Ascending aorta (tissue), 2 donors: ENCODE measurements around the gene MFSD12. TPM values are rescaled to one million over a fixed set of nuclear protein-coding genes. Genes with fewer than 3 reads are reported as not detected.

Source experiments
- DNase-seq, 2 donors: peaks; one replicate each; pipeline ENCODE4 v3.0.0-alpha.2; 2019; ENCODE audit warnings: low spot score in 2 of 2
- H3K27ac ChIP-seq, 2 donors: fragments of 200-600 bp; sonication (generic); one replicate each; pipeline ENCODE4 v1.5.1; 2016 to 2017; ENCODE audit warnings: mild to moderate bottlenecking in 1 of 2
- H3K27me3 ChIP-seq: fragments of 200-600 bp; sonication (generic); one replicate; pipeline ENCODE4 v1.5.1; 2017
- H3K36me3 ChIP-seq, 2 donors: fragments of 200-600 bp; sonication (generic); one replicate each; pipeline ENCODE4 v1.5.1; 2016
- H3K4me1 ChIP-seq, 2 donors: fragments of 200-600 bp; sonication (generic); one replicate each; pipeline ENCODE4 v1.5.1; 2016 to 2017; ENCODE audit warnings: mild to moderate bottlenecking in 1 of 2
- H3K4me3 ChIP-seq, 2 donors: fragments of 200-600 bp; sonication (generic); one replicate each; pipeline ENCODE4 v1.5.1; 2016 to 2017; ENCODE audit warnings: mild to moderate bottlenecking in 1 of 2
- H3K9me3 ChIP-seq, 2 donors: fragments of 200-600 bp; sonication (generic); one replicate each; pipeline ENCODE4 v1.5.1; 2016
- intact Hi-C: fragments of 100-400 bp; cut with DNase I; formaldehyde crosslinking; loops from one replicate; pipeline ENCODE4 v1.15.1; 2023
- total RNA-seq: library from RNA; depleted of rRNA; stranded (reverse); fragments of >200 nt; gene quantifications from one replicate; pipeline ENCODE4 v1.1.0, GENCODE V29; 2016
- TF ChIP-seq, protein P1 (sequence below), 3 experiments: fragments of 200-600 bp in 2 of 3; fragments of 450-650 bp in 1 of 3; sonication (generic) in 2 of 3; IDR thresholded peaks; one replicate each; pipeline ENCODE4 v1.5.1; 2016 to 2019; ENCODE audit warnings: antibody characterized with exemption in 3 of 3, mild to moderate bottlenecking in 1 of 3, moderate library complexity in 1 of 3

The MFSD12 gene
- total RNA-seq, 1 donor from 2014 or later, result 133 TPM

GRCh38 chr19:3539756-3540118, 17.6 kb downstream of the MFSD12 start:
- H3K4me1 ChIP-seq, result peaks cover 3 to 8% of the 10 kb centered on the region in 2 donors
- intact Hi-C loops, result no loop called here
- H3K27ac ChIP-seq, result no peak overlapping the region
- H3K4me3 ChIP-seq, result no peak overlapping the region
- H3K27me3 ChIP-seq, result no peaks in the 10 kb centered on the region
- no peak for DNase-seq
- TF ChIP-seq, protein P1, sequence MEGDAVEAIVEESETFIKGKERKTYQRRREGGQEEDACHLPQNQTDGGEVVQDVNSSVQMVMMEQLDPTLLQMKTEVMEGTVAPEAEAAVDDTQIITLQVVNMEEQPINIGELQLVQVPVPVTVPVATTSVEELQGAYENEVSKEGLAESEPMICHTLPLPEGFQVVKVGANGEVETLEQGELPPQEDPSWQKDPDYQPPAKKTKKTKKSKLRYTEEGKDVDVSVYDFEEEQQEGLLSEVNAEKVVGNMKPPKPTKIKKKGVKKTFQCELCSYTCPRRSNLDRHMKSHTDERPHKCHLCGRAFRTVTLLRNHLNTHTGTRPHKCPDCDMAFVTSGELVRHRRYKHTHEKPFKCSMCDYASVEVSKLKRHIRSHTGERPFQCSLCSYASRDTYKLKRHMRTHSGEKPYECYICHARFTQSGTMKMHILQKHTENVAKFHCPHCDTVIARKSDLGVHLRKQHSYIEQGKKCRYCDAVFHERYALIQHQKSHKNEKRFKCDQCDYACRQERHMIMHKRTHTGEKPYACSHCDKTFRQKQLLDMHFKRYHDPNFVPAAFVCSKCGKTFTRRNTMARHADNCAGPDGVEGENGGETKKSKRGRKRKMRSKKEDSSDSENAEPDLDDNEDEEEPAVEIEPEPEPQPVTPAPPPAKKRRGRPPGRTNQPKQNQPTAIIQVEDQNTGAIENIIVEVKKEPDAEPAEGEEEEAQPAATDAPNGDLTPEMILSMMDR (IDR thresholded peaks at IDR 0.05), result no peak
- peaks cover 19 to 34% of the 10 kb centered on the region in 2 donors for H3K36me3 ChIP-seq
- peaks cover 0 to 3% of the 10 kb centered on the region in 2 donors for H3K9me3 ChIP-seq

DNA sequence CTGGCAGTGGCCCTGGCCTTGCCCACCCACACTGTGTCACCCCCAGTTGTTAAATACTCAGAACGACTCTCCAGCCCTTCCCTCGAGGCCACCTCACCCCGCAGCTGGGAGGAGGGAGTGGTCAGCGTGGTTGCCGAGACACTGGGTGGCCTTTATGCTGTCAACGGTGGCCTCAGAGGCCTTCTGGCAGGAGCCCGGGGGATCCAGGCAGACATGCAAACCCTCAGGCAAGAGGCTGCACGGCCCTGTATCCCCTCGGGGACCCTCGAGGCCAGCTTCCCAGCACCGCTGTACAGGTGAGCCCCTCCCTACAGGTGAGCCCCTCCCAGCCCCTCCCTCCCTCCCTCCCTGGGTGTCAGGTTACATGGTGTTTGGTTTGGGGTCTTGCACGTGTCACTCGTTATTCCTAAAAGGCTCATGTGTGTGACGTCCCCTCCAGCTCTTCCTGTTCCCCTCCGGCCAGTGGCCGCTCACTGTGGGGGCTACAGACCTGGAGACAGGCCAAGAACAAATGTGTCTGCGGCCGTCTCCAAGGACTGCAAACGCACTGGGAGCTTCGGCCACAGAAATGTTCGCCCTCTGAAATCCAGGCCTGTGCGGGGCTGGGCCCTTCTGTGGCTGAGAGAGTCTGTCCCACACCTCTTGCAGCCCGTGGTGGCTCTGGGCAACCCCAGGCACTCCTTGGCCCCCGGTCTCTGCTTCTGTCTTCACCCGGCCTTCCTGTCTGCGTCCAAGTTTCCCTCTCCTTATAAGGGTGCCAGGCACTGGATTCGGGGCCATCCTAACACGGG, 18.2 kb downstream of the MFSD12 start, which contains the start of gene TEKTIP1:
TEKTIP1 (plus strand) TSS at position 210 of the 791 bp plus-strand sequence; CDS start at position 214, 4 bp downstream.
- Histone ChIP-seq H3K27ac (no peak within 1 kb of the TSS), H3K27me3 (no peaks in the 10 kb centered on the region), H3K36me3 (peaks cover 25 to 34% of the 10 kb centered on the region in 2 donors), H3K9me3 (peaks cover 0 to 3% of the 10 kb centered on the region in 2 donors), H3K4me3 (no peak within 1 kb of the TSS), H3K4me1 (peaks cover 3 to 8% of the 10 kb centered on the region in 2 donors)
- intact Hi-C loops, result no loop called here
- DNase-seq, result no peak
- TF ChIP-seq, protein P1 (IDR thresholded peaks at IDR 0.05), result no peak

GRCh38 chr19:3538258-3538929, 19.0 kb downstream of the MFSD12 start:
- Histone ChIP-seq H3K9me3 (peaks cover 0 to 3% of the 10 kb centered on the region in 2 donors), H3K36me3 (peaks cover 31 to 37% of the 10 kb centered on the region in 2 donors), H3K4me1 (peaks cover 0 to 6% of the 10 kb centered on the region in 2 donors), H3K27ac (no peak overlapping the region), H3K27me3 (no peaks in the 10 kb centered on the region), H3K4me3 (no peak overlapping the region)
- intact Hi-C loops, result no loop called here
- TF ChIP-seq, protein P1 (IDR thresholded peaks at IDR 0.05), result no peak
- no peak for DNase-seq

- no peak overlapping the region for H3K27ac ChIP-seq
Observed at GRCh38 chr19:3537438-3538240, 19.7 kb downstream of the MFSD12 start.

DNA sequence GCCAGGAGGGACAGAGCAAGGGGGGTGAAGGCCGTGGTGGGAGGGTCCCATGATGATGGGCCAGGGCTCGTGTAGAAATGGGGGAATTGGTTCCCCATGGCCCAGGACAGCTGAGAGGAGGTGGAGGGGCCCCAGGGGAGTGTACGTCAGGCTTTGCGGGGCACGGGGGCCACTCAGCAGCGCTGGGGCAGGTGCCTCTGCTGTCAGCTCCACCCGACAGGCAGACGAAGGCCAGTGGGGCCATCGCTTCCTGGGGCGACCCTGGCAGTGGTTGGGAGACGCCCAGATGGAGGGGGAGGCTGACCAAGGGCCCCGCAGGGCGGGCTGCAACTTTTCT, 20.3 kb downstream of the MFSD12 start:
- Histone ChIP-seq H3K9me3 (peaks cover 0 to 3% of the 10 kb centered on the region in 2 donors), H3K4me3 (no peak overlapping the region), H3K4me1 (no peaks in the 10 kb centered on the region), H3K36me3 (peaks cover 45 to 50% of the 10 kb centered on the region in 2 donors), H3K27ac (no peak overlapping the region), H3K27me3 (no peaks in the 10 kb centered on the region)
- intact Hi-C loops, result no loop called here
- TF ChIP-seq, protein P1 (IDR thresholded peaks at IDR 0.05), result no peak
- no peak for DNase-seq

More at GRCh38 chr19:3537438-3538240, 19.7 kb downstream of the MFSD12 start:
- intact Hi-C loops, result no loop called here
- H3K4me3 ChIP-seq, result no peak overlapping the region
- H3K9me3 ChIP-seq, result peaks cover 0 to 3% of the 10 kb centered on the region in 2 donors
- H3K27me3 ChIP-seq, result no peaks in the 10 kb centered on the region
- no peaks in the 10 kb centered on the region for H3K4me1 ChIP-seq
- H3K36me3 ChIP-seq, result peaks cover 39 to 45% of the 10 kb centered on the region in 2 donors
- TF ChIP-seq, protein P1 (IDR thresholded peaks at IDR 0.05), result no peak
- DNase-seq, result no peak
